Measurements from ENCODE around the gene TMEM167B. TPM values are rescaled to one million over a fixed set of nuclear protein-coding genes. Genes with fewer than 3 reads are reported as not detected.
A peak's percentile ranks its signal among the peaks of the same experiment; 100 is the strongest.

Gene TMEM167B
- total RNA-seq, 3 donors from 2014 or later = 38.5 to 48.1 (median 45.9) TPM

- ATAC-seq (no peak), DNase-seq (no peak)
- no peaks in the 10 kb centered on the region for H3K9me3 ChIP-seq
- H3K4me3 ChIP-seq = no peak overlapping the region
- H3K36me3 ChIP-seq (ENCODE audit: low read depth) = no peaks in the 10 kb centered on the region
- TF ChIP-seq CTCF (IDR thresholded peaks at IDR 0.05) = no peak
- peaks cover 2% of the 10 kb centered on the region for H3K4me1 ChIP-seq (ENCODE audit: low read depth)
- intact Hi-C loops (cut with DNase I, micrococcal nuclease) = no loop called here
These were observed 6.6 kb upstream of the TMEM167B start for GRCh38 chr1:109083923-109084322.

GRCh38 chr1:109084563-109085517 is 5.7 kb upstream of the TMEM167B start:
- peaks cover 3% of the 10 kb centered on the region for H3K4me1 ChIP-seq (ENCODE audit: low read depth)
- H3K9me3 ChIP-seq = no peaks in the 10 kb centered on the region
- no peaks in the 10 kb centered on the region for H3K36me3 ChIP-seq (ENCODE audit: low read depth)
- ATAC-seq (no peak), DNase-seq (no peak)
- intact Hi-C loops (cut with DNase I, micrococcal nuclease) = no loop called here
- TF ChIP-seq CTCF (IDR thresholded peaks at IDR 0.05) = no peak
- no peak overlapping the region for H3K4me3 ChIP-seq

GRCh38 chr1:109089242-109090015 is 1.1 kb upstream of the TMEM167B start:
- TF ChIP-seq CTCF (IDR thresholded peaks at IDR 0.05) = peak; percentile 43
- Histone ChIP-seq H3K4me1 (ENCODE audit: low read depth) (peaks cover 19% of the 10 kb centered on the region), H3K4me3 (no peak overlapping the region), H3K9me3 (no peaks in the 10 kb centered on the region), H3K36me3 (ENCODE audit: low read depth) (no peaks in the 10 kb centered on the region)
- DNase-seq (peak; percentile 74 to 89 (median 86)), ATAC-seq (peak; percentile 67)
- intact Hi-C loops (cut with DNase I, micrococcal nuclease) = no loop called here

- H3K4me3 ChIP-seq = peak overlapping the region; percentile 76
- TF ChIP-seq CTCF (IDR thresholded peaks at IDR 0.05) = no peak
- no peaks in the 10 kb centered on the region for H3K9me3 ChIP-seq
- H3K4me1 ChIP-seq (ENCODE audit: low read depth) = peaks cover 28% of the 10 kb centered on the region
- intact Hi-C loops (cut with DNase I, micrococcal nuclease) = no loop called here
- DNase-seq (peak in 2 of 3 donors; percentile 38 to 51), ATAC-seq (peak; percentile 72)
- no peaks in the 10 kb centered on the region for H3K36me3 ChIP-seq (ENCODE audit: low read depth)
These were observed 694 bp downstream of the TMEM167B start for GRCh38 chr1:109091078-109091838.

GRCh38 chr1:109091839-109092193 is 1.3 kb downstream of the TMEM167B start:
- H3K9me3 ChIP-seq = no peaks in the 10 kb centered on the region
- H3K36me3 ChIP-seq (ENCODE audit: low read depth) = no peaks in the 10 kb centered on the region
- TF ChIP-seq CTCF (IDR thresholded peaks at IDR 0.05) = no peak
- intact Hi-C loops (cut with DNase I, micrococcal nuclease) = no loop called here
- no peak overlapping the region for H3K4me3 ChIP-seq
- DNase-seq (no peak), ATAC-seq (peak; percentile 27)
- peaks cover 31% of the 10 kb centered on the region for H3K4me1 ChIP-seq (ENCODE audit: low read depth)

All from mucosa of descending colon (tissue), 3 donors.